ENCODE data around the gene AUTS2. TPM values are rescaled to one million over a fixed set of nuclear protein-coding genes. Genes with fewer than 3 reads are reported as not detected.

AUTS2 gene
- total and polyA plus RNA-seq, 2 experiments from 2014 or later: 32.0 to 91.0 TPM

- no peak for TF ChIP-seq REST (IDR thresholded peaks at IDR 0.05; ENCODE audit: unreplicated experiment)
Observed at GRCh38 chr7:69786730-69787395, 188.6 kb downstream of the AUTS2 start (continued).

GRCh38 chr7:69787736-69788431 is 189.6 kb downstream of the AUTS2 start:
- no peak overlapping the region for H3K4me3 Mint-ChIP-seq
- H3K36me3 Mint-ChIP-seq (ENCODE audit: low read depth): no peaks in the 10 kb centered on the region
- Histone ChIP-seq H2AFZ (no peak overlapping the region), H4K20me1 (replicated peaks; ENCODE audit: insufficient read depth) (no peaks in the 10 kb centered on the region; the same call in 1 of the 2 replicates), H3F3A (replicated peaks; ENCODE audit: low read depth) (no peaks in the 10 kb centered on the region), H3K27ac (ENCODE audit: low read depth) (no peak overlapping the region), H3K79me2 (replicated peaks; ENCODE audit: insufficient read depth) (no peaks in the 10 kb centered on the region), H3K4me3 (no peak overlapping the region), H3K36me3 (ENCODE audit: insufficient read depth) (no peaks in the 10 kb centered on the region), H3K4me1 (ENCODE audit: insufficient read depth) (peaks cover 6% of the 10 kb centered on the region), H3K9me2 (ENCODE audit: insufficient read depth) (no peaks in the 10 kb centered on the region), H3K27me3 (ENCODE audit: insufficient read depth) (no peaks in the 10 kb centered on the region), H3K4me2 (no peak overlapping the region)
- ATAC-seq (no peak), DNase-seq (ENCODE audit: low spot score) (no peak)
- H3K9me3 Mint-ChIP-seq: no peaks in the 10 kb centered on the region
- H3K27ac Mint-ChIP-seq: no peak overlapping the region; the same call in 1 of the 2 replicates
- H3K27me3 Mint-ChIP-seq (ENCODE audit: insufficient read depth, low read depth, poor library complexity): no peaks in the 10 kb centered on the region
- peaks cover 20% of the 10 kb centered on the region for H3K4me1 Mint-ChIP-seq
- TF ChIP-seq EZH2phosphoT487 (IDR thresholded peaks at IDR 0.05; ENCODE audit: unreplicated experiment) (no peak), STAT1 (IDR thresholded peaks at IDR 0.05; ENCODE audit: unreplicated experiment) (no peak), JUNB (IDR thresholded peaks at IDR 0.05; ENCODE audit: unreplicated experiment) (no peak), ETS1 (IDR thresholded peaks at IDR 0.05) (no peak), ZNF462 (CRISPR knock-in tag; IDR thresholded peaks at IDR 0.05) (no peak), EZH2 (IDR thresholded peaks at IDR 0.05; ENCODE audit: low read depth, unreplicated experiment) (no peak), REST (IDR thresholded peaks at IDR 0.05; ENCODE audit: unreplicated experiment) (no peak), ZNF114 (CRISPR knock-in tag; IDR thresholded peaks at IDR 0.05) (no peak)

Data from GM23338 (cell line).